HEK293 (cell line): Measurements from ENCODE around the gene METTL21A.

Source experiments
- CTCF ChIA-PET: fragments of 350-600 bp; formaldehyde crosslinking; extraction: SDS; loops from one replicate; lab custom pipeline; 2021; ENCODE audit warnings: antibody characterized with exemption; lab: Yijun Ruan, JAX
- POLR2A ChIA-PET: fragments of 300-600 bp; formaldehyde crosslinking; extraction: SDS; loops from one replicate; lab custom pipeline; 2020; ENCODE audit warnings: antibody characterized with exemption, inconsistent platforms; lab: Yijun Ruan, JAX
- H3K27ac ChIP-seq: fragments of 200-500 bp; sonication (Bioruptor generic); 2 replicates; pipeline ENCODE4 v1.5.1; 2014; ENCODE audit warnings: low read depth, low read length, control low read depth, inconsistent platforms; ENCODE audit errors: extremely low read depth
- H3K36me3 ChIP-seq, 2 experiments: fragments of 200-500 bp in 1 of 2; sonication (Bioruptor generic) in 1 of 2; 1 replicate in 1 of 2; 2 replicates in 1 of 2; pipeline ENCODE4 v1.5.1; 2014 to 2017; ENCODE audit warnings: inconsistent platforms in 2 of 2, low read length in 2 of 2; ENCODE audit not compliant: control insufficient read depth in 2 of 2, insufficient read depth in 1 of 2
- H3K4me1 ChIP-seq: fragments of 200-500 bp; sonication (Bioruptor generic); 2 replicates; pipeline ENCODE4 v1.5.1; 2014; ENCODE audit warnings: mild to moderate bottlenecking, low read length, inconsistent platforms; ENCODE audit not compliant: control insufficient read depth, insufficient read depth
- H3K4me3 ChIP-seq: 2 replicates; pipeline ENCODE4 v1.5.1; 2011; ENCODE audit warnings: low read depth, mild to moderate bottlenecking, control low read depth, low read length, moderate library complexity
- H3K9me3 ChIP-seq: fragments of 200-500 bp; sonication (Bioruptor generic); 2 replicates; pipeline ENCODE4 v1.5.1; 2014; ENCODE audit warnings: low read depth, low read length, inconsistent platforms; ENCODE audit not compliant: control insufficient read depth, insufficient read depth
- ATF2 ChIP-seq: fragments of 450-650 bp; formaldehyde crosslinking; IDR thresholded peaks from 2 replicates; pipeline ENCODE4 v1.5.1; 2016; ENCODE audit warnings: missing biosample characterization, missing genetic modification characterization, low read depth
- BCL11A ChIP-seq: fragments of 450-650 bp; formaldehyde crosslinking; IDR thresholded peaks from 2 replicates; pipeline ENCODE4 v1.5.1; 2016; ENCODE audit warnings: low read depth, missing biosample characterization, missing genetic modification characterization
- KLF7 ChIP-seq: fragments of 450-650 bp; formaldehyde crosslinking; IDR thresholded peaks from 2 replicates; pipeline ENCODE4 v1.5.1; 2016; ENCODE audit warnings: missing biosample characterization, missing genetic modification characterization, borderline replicate concordance
- YY1 ChIP-seq: fragments of 450-650 bp; formaldehyde crosslinking; IDR thresholded peaks from 2 replicates; pipeline ENCODE4 v1.5.1; 2018; ENCODE audit warnings: missing biosample characterization, missing genetic modification characterization
- YY2 ChIP-seq: fragments of 450-650 bp; formaldehyde crosslinking; IDR thresholded peaks from 2 replicates; pipeline ENCODE4 v1.5.1; 2016; ENCODE audit warnings: missing biosample characterization, missing genetic modification characterization
- ZBTB1 ChIP-seq: fragments of 450-650 bp; formaldehyde crosslinking; IDR thresholded peaks from 2 replicates; pipeline ENCODE4 v1.5.1; 2016; ENCODE audit warnings: missing biosample characterization, missing genetic modification characterization
- ZBTB21 ChIP-seq: fragments of 450-650 bp; formaldehyde crosslinking; IDR thresholded peaks from 2 replicates; pipeline ENCODE4 v1.5.1; 2017; ENCODE audit warnings: missing biosample characterization, missing genetic modification characterization
- ZBTB49 ChIP-seq: fragments of 450-650 bp; formaldehyde crosslinking; IDR thresholded peaks from 2 replicates; pipeline ENCODE4 v1.5.1; 2016; ENCODE audit warnings: missing biosample characterization, missing genetic modification characterization, low read depth
- ZFHX2 ChIP-seq: fragments of 450-650 bp; formaldehyde crosslinking; conservative IDR thresholded peaks from 2 replicates; pipeline ENCODE4 v1.5.1; 2016; ENCODE audit warnings: missing biosample characterization, missing genetic modification characterization
- ZNF175 ChIP-seq: fragments of 450-650 bp; formaldehyde crosslinking; IDR thresholded peaks from 2 replicates; pipeline ENCODE4 v1.5.1; 2016; ENCODE audit warnings: missing biosample characterization, missing genetic modification characterization
- ZNF18 ChIP-seq: fragments of 450-650 bp; formaldehyde crosslinking; IDR thresholded peaks from 2 replicates; pipeline ENCODE4 v1.5.1; 2016; ENCODE audit warnings: missing biosample characterization, missing genetic modification characterization
- ZNF184 ChIP-seq: fragments of 450-650 bp; IDR thresholded peaks from 2 replicates; pipeline ENCODE4 v1.5.1; 2018; ENCODE audit warnings: missing biosample characterization, mild to moderate bottlenecking, missing genetic modification characterization
- ZNF23 ChIP-seq: fragments of 450-650 bp; formaldehyde crosslinking; IDR thresholded peaks from 2 replicates; pipeline ENCODE4 v1.5.1; 2016; ENCODE audit warnings: missing biosample characterization, missing genetic modification characterization, borderline replicate concordance
- ZNF280D ChIP-seq: fragments of 450-650 bp; formaldehyde crosslinking; IDR thresholded peaks from 2 replicates; pipeline ENCODE4 v1.5.1; 2016; ENCODE audit warnings: missing biosample characterization, missing genetic modification characterization
- ZNF404 ChIP-seq: fragments of 450-650 bp; formaldehyde crosslinking; IDR thresholded peaks from 2 replicates; pipeline ENCODE4 v1.5.1; 2017; ENCODE audit warnings: missing biosample characterization, missing genetic modification characterization
- ZNF416 ChIP-seq: fragments of 450-650 bp; formaldehyde crosslinking; IDR thresholded peaks from 2 replicates; pipeline ENCODE4 v1.5.1; 2016; ENCODE audit warnings: missing biosample characterization, missing genetic modification characterization
- ZNF433 ChIP-seq: fragments of 450-650 bp; formaldehyde crosslinking; IDR thresholded peaks from 2 replicates; pipeline ENCODE4 v1.5.1; 2016; ENCODE audit warnings: missing biosample characterization, missing genetic modification characterization, low read depth
- ZNF514 ChIP-seq: fragments of 450-650 bp; formaldehyde crosslinking; IDR thresholded peaks from 2 replicates; pipeline ENCODE4 v1.5.1; 2016; ENCODE audit warnings: missing biosample characterization, missing genetic modification characterization
- ZNF521 ChIP-seq: fragments of 450-650 bp; formaldehyde crosslinking; IDR thresholded peaks from 2 replicates; pipeline ENCODE4 v1.5.1; 2017; ENCODE audit warnings: missing biosample characterization, mild to moderate bottlenecking, missing genetic modification characterization
- ZNF571 ChIP-seq: fragments of 450-650 bp; formaldehyde crosslinking; IDR thresholded peaks from 2 replicates; pipeline ENCODE4 v1.5.0; 2017; ENCODE audit warnings: missing biosample characterization, missing genetic modification characterization
- ZNF585B ChIP-seq: fragments of 450-650 bp; formaldehyde crosslinking; IDR thresholded peaks from 2 replicates; pipeline ENCODE4 v1.5.1; 2016; ENCODE audit warnings: missing biosample characterization, missing genetic modification characterization
- ZNF629 ChIP-seq: fragments of 450-650 bp; formaldehyde crosslinking; IDR thresholded peaks from 2 replicates; pipeline ENCODE4 v1.5.1; 2017; ENCODE audit warnings: missing biosample characterization, missing genetic modification characterization
- ZNF654 ChIP-seq: fragments of 450-650 bp; formaldehyde crosslinking; IDR thresholded peaks from 2 replicates; pipeline ENCODE4 v1.5.1; 2016; ENCODE audit warnings: low read depth, missing biosample characterization, missing genetic modification characterization
- ZNF76 ChIP-seq: fragments of 450-650 bp; formaldehyde crosslinking; IDR thresholded peaks from 2 replicates; pipeline ENCODE4; 2016; ENCODE audit warnings: low read depth, missing biosample characterization, missing genetic modification characterization, borderline replicate concordance
- ZNF768 ChIP-seq: fragments of 450-650 bp; formaldehyde crosslinking; IDR thresholded peaks from 2 replicates; pipeline ENCODE4 v1.5.1; 2018; ENCODE audit warnings: missing biosample characterization, mild to moderate bottlenecking, missing genetic modification characterization
- ZNF776 ChIP-seq: fragments of 450-650 bp; formaldehyde crosslinking; IDR thresholded peaks from 2 replicates; pipeline ENCODE4 v1.5.0; 2017; ENCODE audit warnings: missing biosample characterization, missing genetic modification characterization, borderline replicate concordance
- ZNF792 ChIP-seq: fragments of 450-650 bp; formaldehyde crosslinking; IDR thresholded peaks from 2 replicates; pipeline ENCODE4 v1.5.1; 2016; ENCODE audit warnings: missing biosample characterization, missing genetic modification characterization
- ZSCAN23 ChIP-seq: fragments of 450-650 bp; formaldehyde crosslinking; IDR thresholded peaks from 2 replicates; pipeline ENCODE4 v1.5.1; 2016; ENCODE audit warnings: missing biosample characterization, missing genetic modification characterization

The METTL21A gene

GRCh38 chr2:207606399-207606798 lies 18.8 kb downstream of the METTL21A start:
- TF ChIP-seq ZNF280D (tag by site-specific recombination) (no peak), ZNF768 (tag by site-specific recombination) (no peak), ZNF629 (no peak), ZNF433 (tag by site-specific recombination) (no peak), ZNF404 (tag by site-specific recombination) (no peak), ZSCAN23 (tag by site-specific recombination) (no peak), ZNF571 (tag by site-specific recombination) (no peak), ZNF521 (tag by site-specific recombination) (no peak), ZNF792 (tag by site-specific recombination) (no peak), ZNF776 (no peak), ZNF184 (tag by site-specific recombination) (no peak), ZBTB21 (tag by site-specific recombination) (no peak), YY2 (tag by site-specific recombination) (no peak), YY1 (tag by site-specific recombination) (no peak), BCL11A (no peak)
- TF ChIP-seq, all 188 proteins: peak for 0
- no peak overlapping the region for H3K27ac ChIP-seq
- no peaks in the 10 kb centered on the region for H3K9me3 ChIP-seq
- H3K4me3 ChIP-seq: no peak overlapping the region
- CTCF ChIA-PET: no interaction called here
- no peaks in the 10 kb centered on the region for H3K4me1 ChIP-seq
- peaks cover 0 to 19% of the 10 kb centered on the region in 2 experiments; a peak in 1 of 3 replicates for H3K36me3 ChIP-seq
- POLR2A ChIA-PET: no interaction called here

GRCh38 chr2:207603486-207603885 lies 21.7 kb downstream of the METTL21A start:
- Histone ChIP-seq H3K27ac (no peak overlapping the region), H3K36me3 (peaks cover 0 to 16% of the 10 kb centered on the region in 2 experiments; a peak in 1 of 3 replicates), H3K4me3 (no peak overlapping the region), H3K4me1 (no peaks in the 10 kb centered on the region), H3K9me3 (no peaks in the 10 kb centered on the region)
- CTCF ChIA-PET: interaction anchor here (1.0 to 1.2 kb wide), 2 partner anchors 22 to 89 kb away, joined by 3 read pairs; no protein-coding TSS in a partner anchor
- no peak for TF ChIP-seq ZNF433 (tag by site-specific recombination)
- no peak for TF ChIP-seq KLF7
- no peak for TF ChIP-seq ZNF585B (tag by site-specific recombination)
- no peak for TF ChIP-seq BCL11A
- no peak for TF ChIP-seq ZNF76 (tag by site-specific recombination)
- no peak for TF ChIP-seq ZNF654 (tag by site-specific recombination)
- TF ChIP-seq ZNF416 (tag by site-specific recombination): no peak
- no peak for TF ChIP-seq ZBTB1 (tag by site-specific recombination)
- no peak for TF ChIP-seq ZNF175 (tag by site-specific recombination)
- no peak for TF ChIP-seq ZNF23 (tag by site-specific recombination)
- no peak for TF ChIP-seq ZNF18 (tag by site-specific recombination)
- TF ChIP-seq ZNF514: no peak
- no peak for TF ChIP-seq ZFHX2
- TF ChIP-seq ATF2 (tag by site-specific recombination): no peak
- TF ChIP-seq ZBTB49: no peak
- POLR2A ChIA-PET: no interaction called here
